Choroid plexus epithelial cell (primary cell): ENCODE measurements around the gene ZNF672.
A peak's percentile ranks its signal among the peaks of the same experiment; 100 is the strongest.

ENCODE experiments used
- DNase-seq: peaks from one replicate; pipeline ENCODE4 v3.0.0-alpha.2; 2010; ENCODE audit warnings: low read depth
- H3K4me3 ChIP-seq: 2 replicates; pipeline ENCODE4 v1.5.1; 2011; ENCODE audit warnings: low read depth, mild to moderate bottlenecking, control low read depth, low read length, moderate library complexity
- TF ChIP-seq, protein P1 (sequence below): conservative IDR thresholded peaks from 2 replicates; pipeline ENCODE4 v1.5.1; 2011; ENCODE audit warnings: low read depth, mild to moderate bottlenecking, control low read depth, inconsistent platforms, low read length, moderate library complexity

ZNF672 gene

DNA sequence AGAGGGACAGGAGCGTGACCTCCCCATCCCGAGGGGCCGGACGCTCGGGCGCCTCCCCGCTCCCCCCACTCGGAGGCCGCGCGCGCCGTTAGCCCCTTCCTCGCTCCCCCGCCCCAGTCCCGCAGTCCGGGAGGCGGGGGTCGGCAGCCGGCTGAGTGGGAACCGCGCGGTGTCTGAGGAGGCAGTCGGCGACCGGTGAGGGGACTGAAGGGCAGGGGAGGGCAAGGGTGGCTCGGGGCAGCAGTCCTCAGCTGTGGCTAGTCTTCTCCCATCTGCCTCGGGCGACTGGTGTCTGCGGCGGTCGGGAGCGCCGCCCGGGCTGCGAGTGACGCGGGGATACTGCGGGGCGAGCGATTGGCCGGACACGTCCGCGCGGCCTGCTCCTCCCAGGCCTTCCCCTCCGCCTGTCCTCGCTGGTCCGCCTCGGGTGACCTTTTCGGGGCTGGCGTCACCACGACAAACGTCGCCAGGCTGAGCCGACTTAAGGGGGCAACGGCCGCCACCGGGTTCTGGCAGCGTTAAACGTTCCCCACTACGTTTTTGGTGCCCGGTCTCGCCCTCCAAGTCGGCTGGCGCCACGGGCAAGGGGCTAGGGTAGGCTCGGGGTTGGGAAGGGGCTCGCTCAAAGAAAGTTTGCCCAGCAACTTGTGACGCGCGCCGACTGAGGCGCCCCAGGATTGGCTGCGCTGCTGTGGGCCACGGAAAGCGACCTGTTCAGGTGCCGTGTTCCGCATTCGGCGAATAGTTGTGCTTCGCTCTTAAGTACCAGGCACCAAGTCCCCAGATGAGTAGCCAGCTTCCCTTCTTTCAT lies 538 bp downstream of the ZNF672 start:
- DNase-seq, result peak; percentile 89
- peak overlapping the region; percentile 95 for H3K4me3 ChIP-seq
- TF ChIP-seq, protein P1, sequence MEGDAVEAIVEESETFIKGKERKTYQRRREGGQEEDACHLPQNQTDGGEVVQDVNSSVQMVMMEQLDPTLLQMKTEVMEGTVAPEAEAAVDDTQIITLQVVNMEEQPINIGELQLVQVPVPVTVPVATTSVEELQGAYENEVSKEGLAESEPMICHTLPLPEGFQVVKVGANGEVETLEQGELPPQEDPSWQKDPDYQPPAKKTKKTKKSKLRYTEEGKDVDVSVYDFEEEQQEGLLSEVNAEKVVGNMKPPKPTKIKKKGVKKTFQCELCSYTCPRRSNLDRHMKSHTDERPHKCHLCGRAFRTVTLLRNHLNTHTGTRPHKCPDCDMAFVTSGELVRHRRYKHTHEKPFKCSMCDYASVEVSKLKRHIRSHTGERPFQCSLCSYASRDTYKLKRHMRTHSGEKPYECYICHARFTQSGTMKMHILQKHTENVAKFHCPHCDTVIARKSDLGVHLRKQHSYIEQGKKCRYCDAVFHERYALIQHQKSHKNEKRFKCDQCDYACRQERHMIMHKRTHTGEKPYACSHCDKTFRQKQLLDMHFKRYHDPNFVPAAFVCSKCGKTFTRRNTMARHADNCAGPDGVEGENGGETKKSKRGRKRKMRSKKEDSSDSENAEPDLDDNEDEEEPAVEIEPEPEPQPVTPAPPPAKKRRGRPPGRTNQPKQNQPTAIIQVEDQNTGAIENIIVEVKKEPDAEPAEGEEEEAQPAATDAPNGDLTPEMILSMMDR, result no peak

DNA sequence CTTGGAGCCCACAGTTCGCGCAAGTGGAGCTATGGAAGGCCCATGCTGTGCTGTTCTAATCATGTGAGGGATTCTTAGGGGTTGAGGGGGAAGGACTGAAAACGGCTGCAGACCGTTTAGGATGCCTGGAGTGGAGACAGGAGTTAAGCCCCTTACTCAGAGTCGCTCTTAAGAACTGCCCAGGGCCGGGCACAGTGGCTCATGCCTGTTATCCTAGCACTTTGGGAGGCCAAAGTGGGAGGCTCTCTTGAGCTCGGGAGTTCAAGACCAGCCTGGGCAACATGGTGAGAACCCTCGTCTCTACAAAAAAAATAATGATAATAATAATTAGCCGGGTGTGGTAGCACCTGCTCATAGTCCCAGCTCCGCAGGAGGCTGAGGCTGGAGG lies 1.1 kb downstream of the ZNF672 start:
- DNase-seq, result no peak
- TF ChIP-seq, protein P1, result no peak
- peak overlapping the region; percentile 95 for H3K4me3 ChIP-seq

DNA sequence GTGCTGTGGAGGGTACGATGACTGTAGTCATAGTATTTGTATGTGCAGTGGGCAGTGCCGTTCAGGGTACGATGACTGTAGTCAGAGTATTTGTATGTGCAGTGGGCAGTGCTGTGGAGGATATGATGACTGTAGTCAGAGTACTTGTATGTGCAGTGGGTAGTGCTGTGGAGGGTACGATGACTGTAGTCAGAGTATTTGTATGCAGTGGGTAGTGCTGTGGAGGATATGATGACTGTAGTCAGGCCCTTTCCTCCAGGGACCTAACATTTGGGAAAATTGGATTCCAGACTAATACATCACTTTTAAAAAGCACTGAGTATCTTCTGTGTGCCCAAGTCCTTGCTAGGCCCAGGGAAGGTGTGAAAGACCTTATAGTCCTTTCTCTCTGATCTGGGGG lies 2.9 kb downstream of the ZNF672 start:
- no peak overlapping the region for H3K4me3 ChIP-seq
- TF ChIP-seq, protein P1, result no peak
- DNase-seq, result no peak

DNA sequence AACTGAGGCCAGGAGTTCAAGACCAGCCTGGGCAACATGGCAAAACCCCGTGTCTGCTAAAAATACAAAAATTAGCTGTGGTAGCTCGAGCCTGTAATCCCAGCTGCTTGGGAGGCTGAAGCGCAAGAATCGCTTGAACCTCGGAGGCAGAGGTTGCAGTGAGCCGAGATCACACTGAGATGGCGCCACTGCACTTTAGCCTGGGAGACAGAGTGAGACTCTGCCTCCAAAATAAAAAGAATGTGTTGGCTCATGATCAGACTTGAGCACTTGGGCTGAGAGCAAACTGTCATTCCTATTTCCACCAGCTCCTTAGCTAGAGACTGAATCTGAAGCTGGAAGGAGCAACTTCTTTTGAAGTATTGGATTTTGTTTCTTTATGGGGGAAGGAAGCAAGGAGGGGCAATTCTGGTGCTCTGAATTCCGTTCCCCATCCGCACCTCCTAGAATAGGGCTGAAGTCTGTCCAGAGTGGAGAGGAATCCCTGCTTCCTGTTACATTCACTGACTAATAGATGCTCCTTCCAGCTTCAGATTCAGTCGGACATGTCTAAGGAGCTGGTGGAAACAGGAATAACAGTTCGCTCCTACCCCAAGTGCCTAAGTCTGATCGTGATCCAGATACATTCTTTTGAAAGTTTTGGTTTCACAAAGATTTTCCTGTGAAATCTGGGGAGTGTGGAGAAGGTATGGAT lies 3.8 kb downstream of the ZNF672 start:
- TF ChIP-seq, protein P1, result peak; percentile 74
- peak; percentile 83 for DNase-seq
- H3K4me3 ChIP-seq, result no peak overlapping the region

DNA sequence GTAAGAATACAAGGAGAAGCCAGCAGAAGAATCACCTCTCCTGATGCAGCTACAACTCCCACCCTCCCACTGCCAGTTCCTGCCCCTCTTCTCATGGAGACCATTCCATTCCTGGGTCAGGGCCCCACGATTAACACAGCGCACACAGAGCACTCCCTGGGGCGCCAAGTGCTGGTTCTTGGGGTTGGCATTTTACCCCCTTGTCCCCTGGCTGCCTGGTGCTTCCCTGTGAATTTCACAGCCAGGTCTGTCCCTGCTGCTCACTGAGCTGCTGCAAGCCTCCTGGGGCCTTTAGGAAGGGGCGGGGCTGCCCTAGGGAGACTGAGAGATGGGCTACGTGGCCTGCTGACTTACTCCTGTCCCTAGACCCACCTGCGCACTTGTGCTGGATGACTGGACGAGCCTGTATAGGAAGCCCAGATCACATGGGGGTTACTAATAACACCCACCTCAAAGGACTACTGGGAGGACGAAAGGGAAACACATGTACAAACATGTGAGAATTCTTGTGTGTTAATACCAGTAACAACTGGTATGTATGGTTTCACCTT lies 4.8 kb downstream of the ZNF672 start:
- H3K4me3 ChIP-seq, result no peak overlapping the region
- TF ChIP-seq, protein P1, result no peak
- no peak for DNase-seq

DNA sequence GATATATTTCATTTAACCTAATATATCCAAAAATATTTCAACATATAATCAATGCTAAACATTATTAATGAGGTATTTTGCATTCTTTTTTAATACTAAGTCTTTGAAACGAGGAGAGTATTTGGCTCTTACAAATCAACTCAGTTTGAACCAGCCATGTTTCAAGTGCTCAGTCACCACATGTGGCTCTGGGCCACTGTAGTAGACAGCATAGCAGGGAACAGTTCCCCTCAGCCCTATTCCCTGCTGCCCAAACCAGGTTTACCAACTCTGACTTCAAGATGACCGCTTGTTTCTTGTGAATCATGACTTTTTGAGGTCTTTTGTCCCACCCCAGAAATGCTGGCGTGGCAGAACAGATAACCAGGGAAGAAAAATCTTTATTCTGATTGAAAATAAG lies 5.7 kb downstream of the ZNF672 start:
- TF ChIP-seq, protein P1, result no peak
- no peak overlapping the region for H3K4me3 ChIP-seq
- no peak for DNase-seq
